GM12872 (cell line): Measurements from ENCODE around the gene KANK2.

ENCODE experiments used
- TF ChIP-seq, protein P1 (sequence below): IDR thresholded peaks from 3 replicates; pipeline ENCODE4 v1.5.1; 2011; ENCODE audit warnings: low read depth, mild to moderate bottlenecking, low read length, moderate library complexity; ENCODE audit not compliant: insufficient read depth

Gene KANK2

DNA sequence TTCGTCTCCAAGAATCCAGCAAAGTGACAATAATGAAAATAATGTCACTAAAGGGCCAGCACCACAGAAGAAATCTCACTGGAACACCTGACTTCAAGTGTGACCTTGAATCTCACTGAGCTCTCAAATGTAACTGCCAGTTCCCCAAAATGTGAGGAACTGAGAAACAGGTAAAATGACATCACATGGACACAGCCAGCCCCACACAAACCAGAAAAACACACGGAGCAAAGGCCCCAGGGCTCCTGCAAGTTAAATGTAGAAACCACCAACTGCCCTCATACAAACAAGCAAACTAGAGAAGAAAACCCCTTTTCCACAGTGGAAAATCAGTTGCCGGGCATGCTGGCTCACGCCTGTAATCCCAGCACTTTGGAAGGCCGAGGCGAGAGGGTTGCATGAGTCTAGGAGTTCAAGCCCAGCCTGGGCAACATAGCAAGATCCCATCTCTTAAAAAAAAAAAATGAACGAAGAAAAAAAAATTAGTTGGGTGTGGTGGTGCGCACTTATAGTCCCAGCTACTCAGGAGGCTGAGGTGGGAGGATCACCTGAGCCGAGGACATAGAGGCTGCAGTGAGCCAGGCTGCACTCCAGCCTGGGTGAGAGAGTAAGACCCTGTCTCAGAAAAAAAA is 8.7 kb upstream of the KANK2 start:
- TF ChIP-seq, protein P1, sequence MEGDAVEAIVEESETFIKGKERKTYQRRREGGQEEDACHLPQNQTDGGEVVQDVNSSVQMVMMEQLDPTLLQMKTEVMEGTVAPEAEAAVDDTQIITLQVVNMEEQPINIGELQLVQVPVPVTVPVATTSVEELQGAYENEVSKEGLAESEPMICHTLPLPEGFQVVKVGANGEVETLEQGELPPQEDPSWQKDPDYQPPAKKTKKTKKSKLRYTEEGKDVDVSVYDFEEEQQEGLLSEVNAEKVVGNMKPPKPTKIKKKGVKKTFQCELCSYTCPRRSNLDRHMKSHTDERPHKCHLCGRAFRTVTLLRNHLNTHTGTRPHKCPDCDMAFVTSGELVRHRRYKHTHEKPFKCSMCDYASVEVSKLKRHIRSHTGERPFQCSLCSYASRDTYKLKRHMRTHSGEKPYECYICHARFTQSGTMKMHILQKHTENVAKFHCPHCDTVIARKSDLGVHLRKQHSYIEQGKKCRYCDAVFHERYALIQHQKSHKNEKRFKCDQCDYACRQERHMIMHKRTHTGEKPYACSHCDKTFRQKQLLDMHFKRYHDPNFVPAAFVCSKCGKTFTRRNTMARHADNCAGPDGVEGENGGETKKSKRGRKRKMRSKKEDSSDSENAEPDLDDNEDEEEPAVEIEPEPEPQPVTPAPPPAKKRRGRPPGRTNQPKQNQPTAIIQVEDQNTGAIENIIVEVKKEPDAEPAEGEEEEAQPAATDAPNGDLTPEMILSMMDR = no peak

DNA sequence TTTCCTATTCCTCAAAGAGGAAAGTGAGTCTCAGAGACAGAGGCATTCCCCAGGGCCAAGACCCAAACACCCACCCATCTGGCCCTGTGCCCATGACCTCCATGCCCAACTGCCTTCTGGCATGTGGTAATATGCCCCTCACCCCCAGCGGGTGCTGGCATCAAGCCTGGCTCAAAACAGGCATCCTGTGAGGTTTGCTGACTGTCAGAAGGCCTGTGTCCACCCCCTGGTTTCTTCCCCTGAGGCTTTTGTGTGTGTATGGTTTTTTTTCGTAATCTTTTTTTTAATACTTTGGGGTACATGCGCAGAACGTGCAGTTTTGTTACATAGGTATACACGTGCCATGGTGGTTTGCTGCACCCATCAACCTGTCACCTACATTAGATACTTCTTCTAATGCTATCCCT is 7.6 kb upstream of the KANK2 start:
- TF ChIP-seq, protein P1 = no peak

DNA sequence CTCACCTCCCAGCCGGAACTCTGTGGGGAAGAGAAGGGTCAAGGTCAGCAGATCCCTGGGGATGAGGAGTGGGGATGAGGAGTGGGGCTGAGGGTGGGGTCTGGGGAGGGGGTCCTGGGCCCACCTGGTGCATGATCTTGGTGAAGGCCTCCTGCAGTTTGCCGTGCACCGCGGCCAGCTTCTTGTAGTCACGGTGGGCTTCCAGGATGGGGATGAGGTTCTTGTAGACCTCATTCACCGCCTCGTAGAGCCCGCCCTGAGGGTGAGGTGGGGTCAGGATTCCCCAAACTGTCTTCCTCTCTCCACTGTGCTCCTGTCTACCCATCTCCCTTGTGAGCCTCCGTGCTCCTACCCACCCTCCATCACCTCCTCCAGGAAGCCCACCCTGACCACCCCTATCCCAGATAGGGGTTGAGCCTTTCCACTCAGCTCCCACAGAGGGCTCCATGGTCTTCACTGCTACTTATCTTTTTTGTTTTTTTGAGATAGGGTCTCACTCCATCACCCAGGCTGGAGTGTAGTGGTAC is 6.8 kb upstream of the KANK2 start:
- TF ChIP-seq, protein P1 = no peak

DNA sequence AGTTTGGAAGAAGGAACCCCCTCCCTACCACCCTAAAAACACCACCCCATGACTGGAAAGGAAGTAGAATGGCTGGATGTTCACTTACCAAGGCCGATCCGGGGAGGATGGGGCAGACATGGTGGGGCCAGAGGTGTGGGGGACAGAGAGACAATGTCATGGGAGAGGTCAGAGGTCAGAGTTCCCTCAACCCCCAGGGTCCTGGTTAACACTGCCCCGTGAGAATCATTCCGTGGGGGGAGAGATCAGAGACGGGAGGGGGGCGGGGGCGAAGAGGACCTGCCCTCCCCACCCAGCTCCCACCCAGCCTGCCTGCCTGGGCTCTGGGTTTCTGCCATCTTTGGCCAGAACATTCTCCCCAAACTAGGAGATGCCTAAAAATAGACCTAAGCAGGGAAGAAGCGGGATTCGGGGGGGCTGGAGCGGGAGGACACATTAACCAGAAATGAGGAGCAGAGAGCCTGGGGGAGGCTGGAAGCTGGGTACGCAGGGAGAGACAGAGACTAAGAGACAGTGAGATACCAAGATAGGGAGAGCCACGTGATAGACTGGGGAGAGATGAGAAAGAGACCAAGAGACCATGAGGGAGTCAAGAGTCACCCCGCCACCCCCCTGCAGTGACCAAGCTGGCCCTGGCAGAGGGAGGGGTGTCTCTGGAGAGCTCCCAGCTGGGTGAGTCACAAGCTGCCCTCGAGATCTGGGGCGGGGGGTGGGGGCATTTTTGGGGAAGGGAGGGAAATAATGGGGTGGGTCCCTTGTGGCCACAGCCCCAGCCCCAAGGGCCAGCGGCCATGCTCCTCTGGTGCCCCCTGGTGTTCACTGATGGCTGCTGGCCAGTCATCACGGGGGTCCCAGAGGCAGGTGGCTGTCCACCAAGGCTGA is 6.1 kb upstream of the KANK2 start:
- TF ChIP-seq, protein P1 = peak; percentile 90

DNA sequence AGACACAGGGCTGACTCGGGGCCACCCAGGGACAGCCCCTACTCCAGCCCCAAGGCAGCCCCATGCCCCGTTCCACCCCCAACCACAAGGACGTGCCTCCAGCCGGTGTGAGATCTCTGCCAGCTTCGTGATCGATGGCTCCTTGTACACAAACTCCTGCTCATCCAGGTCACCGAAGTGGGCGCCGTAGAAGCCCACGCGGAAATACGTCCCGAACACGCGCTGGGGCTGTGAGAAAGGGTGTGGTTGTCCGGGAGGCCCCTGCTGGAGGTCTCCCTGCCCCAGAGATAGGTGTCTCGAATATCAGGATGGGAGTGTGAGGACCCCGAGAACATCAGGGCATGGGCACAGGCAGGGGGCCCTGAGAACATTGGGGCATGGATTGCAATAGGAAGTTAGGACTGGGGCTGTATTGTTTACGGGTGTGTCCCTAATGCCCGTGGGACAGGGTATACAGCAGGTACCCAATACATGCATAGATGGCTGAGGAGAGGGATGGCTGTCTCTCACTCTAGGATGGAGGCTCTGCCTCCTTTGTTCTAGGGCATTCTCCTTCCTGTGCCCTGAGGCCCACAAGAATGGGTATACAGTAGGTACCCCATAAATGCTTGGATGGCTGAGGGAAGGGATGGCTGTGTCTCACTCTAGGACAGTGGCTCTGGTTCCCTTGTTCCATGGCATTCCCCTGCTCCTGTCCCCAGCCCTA is 5.3 kb upstream of the KANK2 start:
- TF ChIP-seq, protein P1 = no peak

DNA sequence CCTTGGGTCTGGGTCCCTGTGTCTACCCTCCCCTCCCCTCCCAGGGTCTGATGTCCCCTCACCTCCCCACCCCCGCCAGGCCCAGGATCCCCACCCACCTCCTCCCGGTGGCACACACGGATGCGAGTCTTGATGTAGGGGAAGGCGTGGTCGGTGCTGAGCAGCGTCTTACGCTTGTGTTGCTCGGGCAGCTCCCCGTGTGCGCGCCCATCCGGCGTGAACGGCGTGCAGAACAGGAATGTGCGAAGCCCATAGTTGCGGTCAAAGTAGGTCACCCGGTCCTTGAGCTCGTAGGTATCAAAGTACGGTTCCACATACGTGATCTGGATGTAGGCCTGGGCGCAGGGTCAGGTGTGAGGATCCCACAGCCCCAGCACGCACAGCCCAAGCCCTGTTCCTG is 4.4 kb upstream of the KANK2 start:
- TF ChIP-seq, protein P1 = no peak

DNA sequence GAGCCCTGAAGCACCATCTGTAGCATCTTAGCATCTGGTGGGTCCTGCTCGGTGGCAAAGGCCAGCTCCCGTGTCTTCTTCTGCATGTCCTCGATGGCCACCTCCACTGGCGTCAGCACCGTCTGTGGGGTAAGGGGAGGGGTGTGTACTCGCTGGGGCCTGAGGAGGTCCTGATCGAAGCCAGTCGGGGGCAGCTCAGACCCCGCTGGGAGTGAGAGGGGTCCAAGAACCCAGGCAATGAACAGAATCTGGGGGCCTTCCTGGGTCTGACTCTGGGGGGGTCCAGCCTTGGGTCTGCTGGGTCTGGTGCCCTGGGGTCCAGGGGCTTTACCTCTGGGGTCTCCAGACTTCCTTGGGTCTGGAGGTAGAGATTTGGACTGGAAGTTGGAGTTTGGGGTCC is 3.6 kb upstream of the KANK2 start:
- TF ChIP-seq, protein P1 = no peak
